Activated CD8-positive, alpha-beta T cell treated with anti-CD3 and anti-CD28 coated beads for 36 hours (primary cell): Measurements from ENCODE around the gene SMO. TPM values are rescaled to one million over a fixed set of nuclear protein-coding genes. Genes with fewer than 3 reads are reported as not detected.
A peak's percentile ranks its signal among the peaks of the same experiment; 100 is the strongest.

Source experiments
- ATAC-seq: fragments of 200-7000 bp; cut with Tn5 transposase; one replicate; pipeline ENCODE4 v1.10.0; 2021; ENCODE audit warnings: mild to moderate bottlenecking, moderate library complexity
- CTCF ChIA-PET: fragments of 350-600 bp; sonication (Branson Sonifier 250); formaldehyde crosslinking; loops from one replicate; lab custom pipeline; 2021; ENCODE audit warnings: antibody characterized with exemption; lab: Charles Lee
- POLR2A ChIA-PET: fragments of 350-600 bp; sonication (Branson Sonifier 250); formaldehyde crosslinking; loops from one replicate; lab custom pipeline; 2021; ENCODE audit warnings: antibody characterized with exemption; lab: Charles Lee
- DNase-seq: peaks from one replicate; pipeline ENCODE4 v3.0.0-alpha.2; 2020
- H3K27ac Mint-ChIP-seq: one replicate; pipeline ENCODE4 v1.8.0; 2021; ENCODE audit warnings: mild to moderate bottlenecking, mixed read lengths
- H3K27me3 Mint-ChIP-seq: one replicate; pipeline ENCODE4 v1.8.0; 2021; ENCODE audit warnings: mixed read lengths
- H3K36me3 Mint-ChIP-seq: one replicate; pipeline ENCODE4 v1.8.0; 2021; ENCODE audit warnings: low read depth, mixed read lengths
- H3K4me1 Mint-ChIP-seq: one replicate; pipeline ENCODE4 v1.8.0; 2021; ENCODE audit warnings: low read depth, mixed read lengths
- H3K4me3 Mint-ChIP-seq: one replicate; pipeline ENCODE4 v1.8.0; 2021; ENCODE audit warnings: mild to moderate bottlenecking, moderate library complexity, mixed read lengths
- H3K9me3 Mint-ChIP-seq: one replicate; pipeline ENCODE4 v1.8.0; 2021; ENCODE audit warnings: mixed read lengths
- CTCF ChIP-seq: fragments of 200-600 bp; IDR thresholded peaks from one replicate; pipeline ENCODE4 v1.8.0; 2022; ENCODE audit warnings: antibody characterized with exemption, mild to moderate bottlenecking
- intact Hi-C: fragments of 100-400 bp; cut with micrococcal nuclease; formaldehyde crosslinking; loops from one replicate; pipeline ENCODE4 v1.10.0; 2022
- total RNA-seq, 2 experiments: library from RNA; stranded (reverse); gene quantifications; one replicate each; pipeline ENCODE4 v1.2.3, GENCODE V29; 2021

The SMO gene
- total RNA-seq, 2 experiments from 2014 or later: 0.81 to 1.7 TPM

- Mint-ChIP-seq H3K9me3 (no peaks in the 10 kb centered on the region), H3K36me3 (no peaks in the 10 kb centered on the region), H3K27me3 (no peaks in the 10 kb centered on the region), H3K4me1 (peaks cover 25% of the 10 kb centered on the region), H3K27ac (peak overlapping the region; percentile 77), H3K4me3 (peak overlapping the region; percentile 79)
- DNase-seq (peak; percentile 69), ATAC-seq (peak; percentile 50)
- TF ChIP-seq CTCF: no peak
- ChIA-PET POLR2A (interaction anchor here (0.6 to 1.5 kb wide), 6 partner anchors 11 to 70 kb away, joined by 3 to 5 read pairs (median 3); no protein-coding TSS in a partner anchor), CTCF (interaction anchor here (0.9 to 15.1 kb wide), 8 partner anchors 10 to 73 kb away, joined by 3 to 320 read pairs (median 6); no protein-coding TSS in a partner anchor)
- intact Hi-C loops: loop anchor here (10.0 kb wide), 1 partner anchor 249 kb away; no protein-coding TSS in a partner anchor
These were observed 36.9 kb downstream of the SMO start for GRCh38 chr7:129225206-129225930.

GRCh38 chr7:129225931-129226572 is 37.6 kb downstream of the SMO start:
- intact Hi-C loops: loop anchor here (10.0 kb wide), 1 partner anchor 249 kb away; no protein-coding TSS in a partner anchor
- Mint-ChIP-seq H3K36me3 (no peaks in the 10 kb centered on the region), H3K4me3 (peak overlapping the region; percentile 79), H3K9me3 (no peaks in the 10 kb centered on the region), H3K27me3 (no peaks in the 10 kb centered on the region), H3K4me1 (peaks cover 25% of the 10 kb centered on the region), H3K27ac (no peak overlapping the region)
- TF ChIP-seq CTCF: no peak
- ATAC-seq (no peak), DNase-seq (peak; percentile 22)
- CTCF ChIA-PET: interaction anchor here (0.9 to 15.1 kb wide), 9 partner anchors 8 to 144 kb away, joined by 3 to 320 read pairs (median 5); no protein-coding TSS in a partner anchor
- POLR2A ChIA-PET: interaction anchor here (1.5 kb wide), 1 partner anchor 45 kb away, joined by 4 read pairs; no protein-coding TSS in a partner anchor

GRCh38 chr7:129227646-129228578 is 39.5 kb downstream of the SMO start:
- H3K9me3 Mint-ChIP-seq: no peaks in the 10 kb centered on the region

More at GRCh38 chr7:129227646-129228578, 39.5 kb downstream of the SMO start:
- no peak for TF ChIP-seq CTCF
- no peak overlapping the region for H3K27ac Mint-ChIP-seq
- no peaks in the 10 kb centered on the region for H3K27me3 Mint-ChIP-seq
- DNase-seq (no peak), ATAC-seq (no peak)
- peaks cover 20% of the 10 kb centered on the region for H3K4me1 Mint-ChIP-seq
- H3K4me3 Mint-ChIP-seq: no peak overlapping the region
- H3K36me3 Mint-ChIP-seq: no peaks in the 10 kb centered on the region
- ChIA-PET CTCF (interaction anchor here (0.9 to 15.1 kb wide), 4 partner anchors 10 to 70 kb away, joined by 3 to 320 read pairs (median 10); no protein-coding TSS in a partner anchor), POLR2A (interaction anchor here (1.0 to 1.5 kb wide), 5 partner anchors 9 to 44 kb away, joined by 3 to 5 read pairs (median 5); no protein-coding TSS in a partner anchor)
- intact Hi-C loops: loop anchor here (10.0 kb wide), 1 partner anchor 247 kb away; no protein-coding TSS in a partner anchor
